Stimulated activated CD4-positive, alpha-beta T cell treated with anti-CD3 and anti-CD28 coated beads, TNF-alpha, amount 100 ng/mL, for 48 hours (primary cell): Measurements from ENCODE around the gene FOSL2.
"Not testable (repeated sequence)": the region's sequence is repeated elsewhere in the genome, so short reads cannot be mapped to it uniquely, and the experiment has no call there.

Experiments used
- DNase-seq, 3 donors: peaks; one replicate each; pipeline ENCODE4 v3.0.0-alpha.2; 2020; ENCODE audit warnings: low read depth in 3 of 3

FOSL2 gene

GRCh38 chr2:28357055-28357454 lies 35.6 kb upstream of the FOSL2 start:
- no peak for DNase-seq

- DNase-seq = no peak
Measured at GRCh38 chr2:28357948-28358667, 34.5 kb upstream of the FOSL2 start.

- DNase-seq = no peak
Measured at GRCh38 chr2:28358668-28359201, 33.9 kb upstream of the FOSL2 start.

GRCh38 chr2:28359222-28360057 lies 33.2 kb upstream of the FOSL2 start:
- DNase-seq = peak; percentile 64 to 72 (median 71)

GRCh38 chr2:28360058-28360717 lies 32.5 kb upstream of the FOSL2 start:
- no peak for DNase-seq

GRCh38 chr2:28360718-28361293 lies 31.9 kb upstream of the FOSL2 start:
- no peak for DNase-seq

- no peak for DNase-seq
Measured at GRCh38 chr2:28361991-28362710, 30.5 kb upstream of the FOSL2 start.

- no peak for DNase-seq
Measured at GRCh38 chr2:28362991-28363521, 29.6 kb upstream of the FOSL2 start.

GRCh38 chr2:28363686-28364280 lies 28.9 kb upstream of the FOSL2 start:
- DNase-seq = no peak

- no peak for DNase-seq
Measured at GRCh38 chr2:28364610-28365009, 28.0 kb upstream of the FOSL2 start.

GRCh38 chr2:28365158-28365557 lies 27.5 kb upstream of the FOSL2 start:
- DNase-seq = no peak

GRCh38 chr2:28366149-28366495 lies 26.5 kb upstream of the FOSL2 start:
- no peak for DNase-seq

GRCh38 chr2:28366496-28367282 lies 26.0 kb upstream of the FOSL2 start:
- peak in 1 of 3 donors; percentile 36 for DNase-seq

- no peak for DNase-seq
Measured at GRCh38 chr2:28367667-28368356, 24.8 kb upstream of the FOSL2 start.

GRCh38 chr2:28368357-28368798 lies 24.3 kb upstream of the FOSL2 start:
- no peak for DNase-seq

- no peak for DNase-seq
Measured at GRCh38 chr2:28369358-28369757, 23.3 kb upstream of the FOSL2 start.

- DNase-seq = no peak
Measured at GRCh38 chr2:28370354-28370753, 22.3 kb upstream of the FOSL2 start.

- DNase-seq = not testable (repeated sequence)
Measured at GRCh38 chr2:28371728-28372127, 20.9 kb upstream of the FOSL2 start.

GRCh38 chr2:28373854-28374253 lies 18.8 kb upstream of the FOSL2 start:
- DNase-seq = no peak
